ENCODE measurements around the gene SCML1. TPM values are rescaled to one million over a fixed set of nuclear protein-coding genes. Genes with fewer than 3 reads are reported as not detected.

SCML1 gene
- total and polyA plus RNA-seq, 9 of the 15 experiments (the other 6 are each of a cell fraction or from before 2014, with no cell fraction given) = 0.01 to 0.04 (median 0.04) TPM; not detected in 6

DNA sequence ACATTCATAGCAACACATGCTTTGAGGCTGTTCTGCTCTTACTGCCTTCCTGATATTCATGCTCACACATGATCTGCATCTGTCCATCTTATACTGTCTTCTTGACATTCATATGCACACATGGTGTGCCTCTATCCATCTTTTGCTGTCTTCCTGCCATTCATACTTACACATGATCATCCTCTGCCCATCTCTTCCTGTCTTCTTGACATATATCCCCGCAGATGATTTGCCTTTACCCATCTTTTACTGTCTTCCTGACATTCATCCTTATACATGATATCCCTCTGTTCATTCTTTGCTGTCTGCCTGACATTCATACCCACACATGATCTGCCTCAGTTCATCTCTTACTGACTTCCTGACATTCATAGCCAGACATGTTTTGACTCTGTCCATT is 36.8 kb downstream of the SCML1 start:
- Histone ChIP-seq H3K36me3 (ENCODE audit: control insufficient read depth, insufficient read depth, low read length) (no peaks in the 10 kb centered on the region), H3K4me1 (replicated peaks in 1 of 2; ENCODE audit: control insufficient read depth in 2 of 2, insufficient read depth in 2 of 2, low read length in 2 of 2) (no peaks in the 10 kb centered on the region), H3K9me1 (ENCODE audit: control insufficient read depth, insufficient read depth, low read length) (no peaks in the 10 kb centered on the region), H3K4me3 (no peak overlapping the region), H3K27me3 (ENCODE audit: control insufficient read depth in 2 of 2, insufficient read depth in 2 of 2, low read length in 2 of 2) (no peaks in the 10 kb centered on the region), H3K27ac (ENCODE audit: extremely low read depth, low read depth, low read length) (no peak overlapping the region), H3K79me2 (ENCODE audit: control insufficient read depth, insufficient read depth, low read length) (no peaks in the 10 kb centered on the region), H2AFZ (ENCODE audit: low read depth, low read length) (no peak overlapping the region), H3K9ac (ENCODE audit: insufficient read depth in 1 of 2, low read depth in 2 of 2, low read length in 2 of 2) (no peak overlapping the region), H3K4me2 (ENCODE audit: insufficient read depth, low read length) (no peak overlapping the region), H3K9me3 (replicated peaks; ENCODE audit: control insufficient read depth, insufficient read depth, low read depth, low read length) (no peaks in the 10 kb centered on the region), H4K20me1 (replicated peaks; ENCODE audit: control insufficient read depth, insufficient read depth, low read length) (no peaks in the 10 kb centered on the region; the same call in 1 of the 2 replicates)
- BruUV-seq (replicated peaks) = no TSS peak
- intact Hi-C loops (cut with micrococcal nuclease) = no loop called here
- POLR2A ChIA-PET = no interaction called here
- ATAC-seq (no peak), FAIRE-seq (no peak), DNase-seq (ENCODE audit: extremely low read depth in 1 of 4, low spot score in 3 of 4) (no peak)
- TF ChIP-seq, protein P1, sequence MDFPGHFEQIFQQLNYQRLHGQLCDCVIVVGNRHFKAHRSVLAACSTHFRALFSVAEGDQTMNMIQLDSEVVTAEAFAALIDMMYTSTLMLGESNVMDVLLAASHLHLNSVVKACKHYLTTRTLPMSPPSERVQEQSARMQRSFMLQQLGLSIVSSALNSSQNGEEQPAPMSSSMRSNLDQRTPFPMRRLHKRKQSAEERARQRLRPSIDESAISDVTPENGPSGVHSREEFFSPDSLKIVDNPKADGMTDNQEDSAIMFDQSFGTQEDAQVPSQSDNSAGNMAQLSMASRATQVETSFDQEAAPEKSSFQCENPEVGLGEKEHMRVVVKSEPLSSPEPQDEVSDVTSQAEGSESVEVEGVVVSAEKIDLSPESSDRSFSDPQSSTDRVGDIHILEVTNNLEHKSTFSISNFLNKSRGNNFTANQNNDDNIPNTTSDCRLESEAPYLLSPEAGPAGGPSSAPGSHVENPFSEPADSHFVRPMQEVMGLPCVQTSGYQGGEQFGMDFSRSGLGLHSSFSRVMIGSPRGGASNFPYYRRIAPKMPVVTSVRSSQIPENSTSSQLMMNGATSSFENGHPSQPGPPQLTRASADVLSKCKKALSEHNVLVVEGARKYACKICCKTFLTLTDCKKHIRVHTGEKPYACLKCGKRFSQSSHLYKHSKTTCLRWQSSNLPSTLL (IDR thresholded peaks at IDR 0.05) = no peak
- TF ChIP-seq SAP30 (IDR thresholded peaks at IDR 0.05; ENCODE audit: borderline replicate concordance, insufficient read depth, low read depth, low read length, poor library complexity, severe bottlenecking) (no peak), PML (IDR thresholded peaks at IDR 0.05; ENCODE audit: low read length) (no peak), ATF2 (CRISPR knock-in tag; IDR thresholded peaks at IDR 0.05) (no peak), SIX5 (IDR thresholded peaks at IDR 0.05; ENCODE audit: borderline replicate concordance in 1 of 2, insufficient read depth in 1 of 2, low read depth in 1 of 2, low read length in 2 of 2) (no peak), TBP (optimal IDR thresholded peaks at IDR 0.05; ENCODE audit: low read depth, low read length) (no peak)
- TF ChIP-seq, protein P2, sequence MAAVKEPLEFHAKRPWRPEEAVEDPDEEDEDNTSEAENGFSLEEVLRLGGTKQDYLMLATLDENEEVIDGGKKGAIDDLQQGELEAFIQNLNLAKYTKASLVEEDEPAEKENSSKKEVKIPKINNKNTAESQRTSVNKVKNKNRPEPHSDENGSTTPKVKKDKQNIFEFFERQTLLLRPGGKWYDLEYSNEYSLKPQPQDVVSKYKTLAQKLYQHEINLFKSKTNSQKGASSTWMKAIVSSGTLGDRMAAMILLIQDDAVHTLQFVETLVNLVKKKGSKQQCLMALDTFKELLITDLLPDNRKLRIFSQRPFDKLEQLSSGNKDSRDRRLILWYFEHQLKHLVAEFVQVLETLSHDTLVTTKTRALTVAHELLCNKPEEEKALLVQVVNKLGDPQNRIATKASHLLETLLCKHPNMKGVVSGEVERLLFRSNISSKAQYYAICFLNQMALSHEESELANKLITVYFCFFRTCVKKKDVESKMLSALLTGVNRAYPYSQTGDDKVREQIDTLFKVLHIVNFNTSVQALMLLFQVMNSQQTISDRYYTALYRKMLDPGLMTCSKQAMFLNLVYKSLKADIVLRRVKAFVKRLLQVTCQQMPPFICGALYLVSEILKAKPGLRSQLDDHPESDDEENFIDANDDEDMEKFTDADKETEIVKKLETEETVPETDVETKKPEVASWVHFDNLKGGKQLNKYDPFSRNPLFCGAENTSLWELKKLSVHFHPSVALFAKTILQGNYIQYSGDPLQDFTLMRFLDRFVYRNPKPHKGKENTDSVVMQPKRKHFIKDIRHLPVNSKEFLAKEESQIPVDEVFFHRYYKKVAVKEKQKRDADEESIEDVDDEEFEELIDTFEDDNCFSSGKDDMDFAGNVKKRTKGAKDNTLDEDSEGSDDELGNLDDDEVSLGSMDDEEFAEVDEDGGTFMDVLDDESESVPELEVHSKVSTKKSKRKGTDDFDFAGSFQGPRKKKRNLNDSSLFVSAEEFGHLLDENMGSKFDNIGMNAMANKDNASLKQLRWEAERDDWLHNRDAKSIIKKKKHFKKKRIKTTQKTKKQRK (IDR thresholded peaks at IDR 0.05; ENCODE audit: borderline replicate concordance, low read depth, low read length) = no peak
- in situ Hi-C loops (cut with MboI) = no loop called here
- CTCF ChIA-PET (ENCODE audit: low intra/inter-chr PET ratio) = no interaction called here
- WGBS (ENCODE audit: insufficient coverage, low coverage, missing lambda C conversion rate) = no CpG with 5 or more reads among the region's 1 CpG

Measured in K562 (cell line).